HepG2 (cell line): ENCODE results near the gene EVI5. TPM values are rescaled to one million over a fixed set of nuclear protein-coding genes. Genes with fewer than 3 reads are reported as not detected.

ENCODE experiments used
- ATAC-seq: fragments of 200-7000 bp; cut with Tn5 transposase; 3 replicates; pipeline ENCODE4 v1.9.1; 2020; ENCODE audit warnings: mild to moderate bottlenecking, moderate library complexity
- BruUV-seq: library from RNA; stranded (reverse); fragments of 400-500 nt; replicated peaks from 2 replicates; lab custom pipeline; 2021; lab: Mats Ljungman, UMichigan
- CTCF ChIA-PET: fragments of 300-600 bp; formaldehyde crosslinking; extraction: SDS; loops from one replicate; lab custom pipeline; 2021; ENCODE audit warnings: low total read pairs, inconsistent platforms, low intra/inter-chr PET ratio; lab: Yijun Ruan, JAX
- POLR2A ChIA-PET: fragments of 350-600 bp; sonication (Branson Sonifier 250); formaldehyde crosslinking; loops from one replicate; lab custom pipeline; 2020; ENCODE audit warnings: antibody characterized with exemption, inconsistent platforms; lab: Yijun Ruan, JAX
- DNase-seq: peaks from one replicate; pipeline ENCODE4 v3.0.0-alpha.2; 2015; ENCODE audit warnings: low spot score
- FAIRE-seq: peaks from 3 replicates; lab custom pipeline; 2011; peaks lifted over from hg19 to GRCh38; lab: Jason Lieb, UNC
- H2AFZ ChIP-seq: one replicate; pipeline ENCODE4 v1.6.1; 2011; ENCODE audit warnings: low read length, inconsistent platforms
- H3K27ac ChIP-seq: fragments of 300-600 bp; 3 replicates; pipeline ENCODE4 v1.8.0; 2011; ENCODE audit warnings: mixed run types, mild to moderate bottlenecking, mixed read lengths, low read length, inconsistent platforms; ENCODE audit not compliant: insufficient read depth; ENCODE audit errors: extremely low read length
- H3K27me3 ChIP-seq, 2 experiments: fragments of 200-600 bp in 1 of 2; 2 replicates in 1 of 2; 3 replicates in 1 of 2; pipeline versions ENCODE4 v1.6.0 to v1.8.0; 2011; ENCODE audit warnings: low read length in 2 of 2, mild to moderate bottlenecking in 2 of 2, moderate library complexity in 2 of 2, inconsistent platforms in 1 of 2; ENCODE audit not compliant: insufficient read depth in 2 of 2, control insufficient read depth in 1 of 2
- H3K36me3 ChIP-seq, 2 experiments: fragments of 200-600 bp in 1 of 2; replicated peaks in 1 of 2; 2 replicates in 1 of 2; 3 replicates in 1 of 2; pipeline versions ENCODE4 v1.5.1 to v1.8.0; 2011; ENCODE audit warnings: low read length in 2 of 2, inconsistent platforms in 1 of 2; ENCODE audit not compliant: insufficient read depth in 2 of 2, control insufficient read depth in 1 of 2
- H3K4me1 ChIP-seq: 2 replicates; pipeline ENCODE4 v1.5.1; 2012; ENCODE audit warnings: low read length, inconsistent platforms; ENCODE audit not compliant: insufficient read depth
- H3K4me2 ChIP-seq: 2 replicates; pipeline ENCODE4 v1.6.0; 2011; ENCODE audit warnings: low read depth, low read length, inconsistent platforms
- H3K4me3 ChIP-seq, 3 experiments: fragments of 200-600 bp in 1 of 3; sonication (generic), shearing (Covaris generic) in 1 of 3; replicated peaks in 1 of 3; 2 replicates each; pipeline ENCODE4 v1.5.1; 2011 to 2016; ENCODE audit warnings: low read length in 3 of 3, inconsistent platforms in 2 of 3, low read depth in 2 of 3, mild to moderate bottlenecking in 2 of 3, control low read depth in 1 of 3, mixed read lengths in 1 of 3; ENCODE audit not compliant: insufficient read depth in 1 of 3
- H3K79me2 ChIP-seq: one replicate; pipeline ENCODE4 v1.6.1; 2011; ENCODE audit warnings: low read length, inconsistent platforms; ENCODE audit not compliant: insufficient read depth
- H3K9ac ChIP-seq: 2 replicates; pipeline ENCODE4 v1.6.0; 2011; ENCODE audit warnings: mild to moderate bottlenecking, low read depth, low read length, inconsistent platforms; ENCODE audit not compliant: insufficient read depth
- H3K9me3 ChIP-seq: 2 replicates; pipeline ENCODE4 v1.5.1; 2012; ENCODE audit warnings: mild to moderate bottlenecking, low read length
- H4K20me1 ChIP-seq: 2 replicates; pipeline ENCODE4 v1.6.0; 2011; ENCODE audit warnings: inconsistent platforms, mild to moderate bottlenecking, low read length, moderate library complexity; ENCODE audit not compliant: insufficient read depth
- ATAD3A ChIP-seq: sonication (generic); formaldehyde crosslinking; IDR thresholded peaks from 2 replicates; pipeline ENCODE4 v1.4.0; 2020; ENCODE audit warnings: missing genetic modification reagents
- ELF1 ChIP-seq: sonication (generic); formaldehyde crosslinking; IDR thresholded peaks from 2 replicates; pipeline ENCODE4 v1.4.0; 2020; ENCODE audit warnings: missing genetic modification reagents
- GABPA ChIP-seq, 2 experiments: IDR thresholded peaks; 2 replicates each; pipeline ENCODE4 v1.6.1; 2011 to 2016; ENCODE audit warnings: low read depth in 2 of 2, low read length in 1 of 2, missing biosample characterization in 1 of 2, missing genetic modification characterization in 1 of 2
- KAT2B ChIP-seq: fragments of 150-350 bp; IDR thresholded peaks from 2 replicates; pipeline ENCODE4 v1.6.1; 2014; ENCODE audit warnings: low read depth, low read length, borderline replicate concordance
- PCBP1 ChIP-seq: fragments of 200-400 bp; formaldehyde crosslinking; IDR thresholded peaks from 2 replicates; pipeline ENCODE4 v1.6.1; 2017; ENCODE audit warnings: mild to moderate bottlenecking, low read depth, low read length, borderline replicate concordance
- TBL1XR1 ChIP-seq: fragments of 150-350 bp; IDR thresholded peaks from 2 replicates; pipeline ENCODE4 v1.6.1; 2014; ENCODE audit warnings: borderline replicate concordance, low read length; ENCODE audit not compliant: partially characterized antibody
- TP53 ChIP-seq: sonication (generic); formaldehyde crosslinking; conservative IDR thresholded peaks from 2 replicates; pipeline ENCODE4 v1.4.0; 2020; ENCODE audit warnings: missing genetic modification reagents
- WGBS: methylation state at CpG from one replicate; pipeline ENCODE4 v1.1.6; 2017; ENCODE audit warnings: low lambda C conversion rate; 5-methylcytosine and 5-hydroxymethylcytosine counted together
- in situ Hi-C: cut with HindIII; loops from 2 replicates; pipeline ENCODE4 v1.10.0; 2017; ENCODE audit warnings: low pct_unique_long_range_greater_than_20kb; ENCODE audit not compliant: extremely low pct_ligation_motif_present
- intact Hi-C: fragments of 100-400 bp; cut with micrococcal nuclease; formaldehyde crosslinking; loops from one replicate; pipeline ENCODE4 v1.10.0; 2022; ENCODE audit not compliant: unreplicated experiment
- polyA plus RNA-seq, 8 experiments: library from polyadenylated mRNA; depleted of rRNA in 3 of 8; stranded (reverse) in 7 of 8; unstranded in 1 of 8; fragments of >200 nt; fragmentation: Illumina TruSeq in 4 of 8; extraction: Trizol in 4 of 8; gene quantifications; 2 replicates each; pipeline versions ENCODE4 v1.2.1 to v1.2.3, GENCODE V29; 2011 to 2016; ENCODE audit warnings: low read depth in 4 of 8, missing spikeins in 1 of 8, mixed read lengths in 1 of 8; ENCODE audit not compliant: insufficient read depth in 1 of 8
- total RNA-seq, 5 experiments: library from RNA; depleted of rRNA; stranded (reverse); fragments of >200 nt; fragmentation: Illumina TruSeq; extraction: Trizol; gene quantifications; 2 replicates each; pipeline ENCODE4 v1.2.3, GENCODE V29; 2016; ENCODE audit warnings: low read depth in 1 of 5
- TF ChIP-seq, protein P1 (sequence below): sonication (generic); formaldehyde crosslinking; conservative IDR thresholded peaks from 2 replicates; pipeline ENCODE4 v1.5.0; 2020; ENCODE audit warnings: missing genetic modification reagents

Gene EVI5
- total and polyA plus RNA-seq, 2 of the 13 experiments (the other 11 are each of a cell fraction or from before 2014, with no cell fraction given), result 4.0 to 12.6 TPM

DNA sequence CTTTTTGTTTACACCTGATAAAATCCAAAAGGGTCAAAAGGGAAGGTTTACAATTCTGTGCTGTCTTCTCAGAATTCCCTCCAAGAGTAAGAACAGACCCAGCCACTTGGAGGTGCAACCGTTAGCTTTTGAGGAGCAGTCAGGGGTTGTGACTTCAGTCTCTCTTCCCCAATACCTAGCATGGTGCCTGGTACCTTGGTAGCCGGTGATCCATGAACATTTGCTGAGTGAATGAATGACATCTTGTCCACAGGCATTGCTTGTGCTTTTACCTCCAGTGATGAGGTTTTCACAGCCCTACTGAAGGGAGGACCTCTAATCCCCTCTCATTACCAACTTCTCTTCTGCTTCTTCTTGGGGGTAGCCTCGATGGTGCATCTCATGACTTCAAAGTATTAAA, 309.9 kb downstream of the EVI5 start:
- Histone ChIP-seq H3K27me3 (no peaks in the 10 kb centered on the region), H3K4me3 (no peak overlapping the region), H3K9ac (no peak overlapping the region), H4K20me1 (no peaks in the 10 kb centered on the region), H3K79me2 (no peaks in the 10 kb centered on the region), H2AFZ (no peak overlapping the region), H3K9me3 (no peaks in the 10 kb centered on the region), H3K27ac (no peak overlapping the region), H3K36me3 (peaks cover 2 to 23% of the 10 kb centered on the region in 2 experiments)
- 83% methylated on average over 3 of the region's 3 CpGs for WGBS
- ChIA-PET POLR2A (no interaction called here), CTCF (no interaction called here)
- no TSS peak for BruUV-seq
- FAIRE-seq (no peak), ATAC-seq (no peak), DNase-seq (no peak)
- in situ Hi-C loops, result no loop called here
- intact Hi-C loops, result no loop called here
- TF ChIP-seq PCBP1, result no peak
- no peak for TF ChIP-seq ELF1 (CRISPR knock-in tag)
- TF ChIP-seq, protein P1, sequence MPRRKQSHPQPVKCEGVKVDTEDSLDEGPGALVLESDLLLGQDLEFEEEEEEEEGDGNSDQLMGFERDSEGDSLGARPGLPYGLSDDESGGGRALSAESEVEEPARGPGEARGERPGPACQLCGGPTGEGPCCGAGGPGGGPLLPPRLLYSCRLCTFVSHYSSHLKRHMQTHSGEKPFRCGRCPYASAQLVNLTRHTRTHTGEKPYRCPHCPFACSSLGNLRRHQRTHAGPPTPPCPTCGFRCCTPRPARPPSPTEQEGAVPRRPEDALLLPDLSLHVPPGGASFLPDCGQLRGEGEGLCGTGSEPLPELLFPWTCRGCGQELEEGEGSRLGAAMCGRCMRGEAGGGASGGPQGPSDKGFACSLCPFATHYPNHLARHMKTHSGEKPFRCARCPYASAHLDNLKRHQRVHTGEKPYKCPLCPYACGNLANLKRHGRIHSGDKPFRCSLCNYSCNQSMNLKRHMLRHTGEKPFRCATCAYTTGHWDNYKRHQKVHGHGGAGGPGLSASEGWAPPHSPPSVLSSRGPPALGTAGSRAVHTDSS (CRISPR knock-in tag), result no peak
- no peak for TF ChIP-seq TBL1XR1
- no peak for TF ChIP-seq TP53
- TF ChIP-seq ATAD3A, result no peak
- TF ChIP-seq GABPA (IDR thresholded peaks at IDR 0.05; ENCODE audit: low read depth, low read length), result no peak
- TF ChIP-seq GABPA (CRISPR knock-in tag; IDR thresholded peaks at IDR 0.05; ENCODE audit: low read depth), result no peak
- TF ChIP-seq KAT2B, result no peak
- TF ChIP-seq, all 625 proteins: peak for 0
- H3K4me2 ChIP-seq, result no peak overlapping the region
- no peaks in the 10 kb centered on the region for H3K4me1 ChIP-seq
